BJ (cell line): Measurements from ENCODE around the gene MYH11. TPM values are rescaled to one million over a fixed set of nuclear protein-coding genes. Genes with fewer than 3 reads are reported as not detected.
"Not testable (repeated sequence)": the region's sequence is repeated elsewhere in the genome, so short reads cannot be mapped to it uniquely, and the experiment has no call there.

Experiments used
- CTCF ChIA-PET: fragments of 350-600 bp; formaldehyde crosslinking; extraction: SDS; loops from one replicate; lab custom pipeline; 2021; ENCODE audit warnings: antibody characterized with exemption, inconsistent platforms; lab: Yijun Ruan, JAX
- POLR2A ChIA-PET: fragments of 300-600 bp; sonication (Branson Sonifier 250); formaldehyde crosslinking; extraction: SDS; loops from one replicate; lab custom pipeline; 2021; ENCODE audit warnings: antibody characterized with exemption; lab: Charles Lee
- DNase-seq: peaks from one replicate; pipeline ENCODE4 v3.0.0-alpha.2; 2011; ENCODE audit warnings: low read depth
- H3K27me3 ChIP-seq: 2 replicates; pipeline ENCODE4 v1.6.0; 2011; ENCODE audit warnings: low read length; ENCODE audit not compliant: control insufficient read depth, insufficient read depth
- H3K36me3 ChIP-seq: 2 replicates; pipeline ENCODE4 v1.5.1; 2011; ENCODE audit warnings: low read length; ENCODE audit not compliant: control insufficient read depth, insufficient read depth
- H3K4me3 ChIP-seq: 2 replicates; pipeline ENCODE4 v1.5.1; 2011; ENCODE audit warnings: low read depth, mild to moderate bottlenecking, control low read depth, low read length
- polyA plus RNA-seq: library from polyadenylated mRNA; depleted of rRNA; stranded (reverse); fragments of >200 nt; gene quantifications from 2 replicates; pipeline ENCODE4 v1.2.3, GENCODE V29; 2011
- TF ChIP-seq, protein P1 (sequence below): IDR thresholded peaks from 2 replicates; pipeline ENCODE4 v1.5.1; 2011; ENCODE audit warnings: low read depth, mild to moderate bottlenecking, control low read depth, inconsistent platforms, low read length, moderate library complexity; ENCODE audit not compliant: insufficient read depth

MYH11 gene
- polyA plus RNA-seq, 1 experiment, result 0.27 TPM

DNA sequence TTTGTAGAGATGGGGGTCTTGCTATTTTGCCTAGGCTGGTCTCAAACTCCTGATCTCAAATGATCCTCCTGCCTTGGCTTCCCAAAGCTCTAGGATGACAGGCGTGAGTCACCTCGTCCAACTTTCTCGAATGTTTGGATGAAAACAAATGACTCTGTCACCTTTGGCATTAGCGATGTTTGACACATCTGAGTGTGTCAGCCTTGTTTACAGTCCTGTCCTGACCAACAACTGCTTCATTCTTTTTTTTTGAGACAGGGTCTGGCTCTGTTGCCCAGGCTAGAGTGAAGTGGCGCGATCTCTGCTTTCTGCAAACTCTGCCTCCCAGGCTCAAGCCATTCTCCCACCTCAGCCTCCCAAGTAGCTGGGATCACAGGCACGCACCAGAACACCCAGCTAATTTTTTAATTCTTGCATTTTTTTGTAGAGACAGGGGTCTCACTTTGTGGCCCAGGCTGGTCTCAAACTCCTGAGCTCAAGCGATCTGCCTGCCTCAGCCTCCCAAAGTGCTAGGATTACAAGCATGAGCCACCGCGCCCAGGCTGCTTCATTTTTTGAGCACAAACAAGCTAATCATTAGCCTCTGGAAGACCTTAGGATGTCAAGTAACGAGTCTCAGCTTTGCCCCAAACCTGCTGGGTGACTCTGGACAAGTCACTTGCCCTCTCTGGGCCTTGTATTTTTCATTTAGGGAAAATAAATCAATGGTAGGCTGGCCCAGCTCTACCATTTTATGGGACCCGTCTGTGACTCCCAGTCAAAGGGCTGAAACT is 7.4 kb downstream of the MYH11 start:
- CTCF ChIA-PET, result no interaction called here
- Histone ChIP-seq H3K27me3 (peaks cover 19% of the 10 kb centered on the region), H3K36me3 (no peaks in the 10 kb centered on the region), H3K4me3 (no peak overlapping the region)
- DNase-seq, result no peak
- POLR2A ChIA-PET, result no interaction called here
- TF ChIP-seq, protein P1, sequence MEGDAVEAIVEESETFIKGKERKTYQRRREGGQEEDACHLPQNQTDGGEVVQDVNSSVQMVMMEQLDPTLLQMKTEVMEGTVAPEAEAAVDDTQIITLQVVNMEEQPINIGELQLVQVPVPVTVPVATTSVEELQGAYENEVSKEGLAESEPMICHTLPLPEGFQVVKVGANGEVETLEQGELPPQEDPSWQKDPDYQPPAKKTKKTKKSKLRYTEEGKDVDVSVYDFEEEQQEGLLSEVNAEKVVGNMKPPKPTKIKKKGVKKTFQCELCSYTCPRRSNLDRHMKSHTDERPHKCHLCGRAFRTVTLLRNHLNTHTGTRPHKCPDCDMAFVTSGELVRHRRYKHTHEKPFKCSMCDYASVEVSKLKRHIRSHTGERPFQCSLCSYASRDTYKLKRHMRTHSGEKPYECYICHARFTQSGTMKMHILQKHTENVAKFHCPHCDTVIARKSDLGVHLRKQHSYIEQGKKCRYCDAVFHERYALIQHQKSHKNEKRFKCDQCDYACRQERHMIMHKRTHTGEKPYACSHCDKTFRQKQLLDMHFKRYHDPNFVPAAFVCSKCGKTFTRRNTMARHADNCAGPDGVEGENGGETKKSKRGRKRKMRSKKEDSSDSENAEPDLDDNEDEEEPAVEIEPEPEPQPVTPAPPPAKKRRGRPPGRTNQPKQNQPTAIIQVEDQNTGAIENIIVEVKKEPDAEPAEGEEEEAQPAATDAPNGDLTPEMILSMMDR, result no peak

DNA sequence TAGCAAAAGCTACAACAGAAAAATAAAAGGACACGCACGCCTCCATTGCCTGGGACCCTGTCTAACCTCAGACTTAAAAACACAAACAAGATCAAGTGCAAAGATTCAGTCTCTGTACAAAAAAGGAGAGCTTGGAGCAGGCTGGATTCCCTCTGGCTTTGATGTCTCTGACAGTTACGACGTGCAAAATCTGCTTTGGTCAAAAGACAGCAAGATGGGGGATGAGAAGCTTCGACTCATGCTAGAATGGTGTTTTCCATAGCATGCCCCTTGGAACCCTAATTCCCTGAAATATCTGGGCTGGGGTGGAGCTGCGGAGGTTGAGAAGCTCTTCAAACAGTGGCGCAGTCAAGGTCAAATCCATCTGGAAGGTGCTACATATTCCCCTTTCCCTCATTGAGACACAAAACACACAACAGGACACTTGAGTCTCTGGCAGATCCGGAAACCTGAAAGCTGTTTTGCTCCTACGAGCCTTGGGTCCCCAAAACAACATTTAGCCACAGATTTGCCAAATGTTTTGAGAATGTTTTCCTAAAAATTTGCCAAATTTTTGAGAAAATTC is 9.1 kb downstream of the MYH11 start:
- ChIA-PET POLR2A (no interaction called here), CTCF (interaction anchor here (0.9 to 1.3 kb wide), 3 partner anchors 16 to 27 kb away, joined by 3 read pairs; no protein-coding TSS in a partner anchor)

GRCh38 chr16:15846510-15846909 is 10.3 kb downstream of the MYH11 start:
- no peak for DNase-seq
- TF ChIP-seq, protein P1, result no peak
- POLR2A ChIA-PET, result no interaction called here
- peaks cover 12% of the 10 kb centered on the region for H3K27me3 ChIP-seq
- no peaks in the 10 kb centered on the region for H3K36me3 ChIP-seq
- H3K4me3 ChIP-seq, result no peak overlapping the region
- CTCF ChIA-PET, result no interaction called here

More for the DNA sequence above, 9.1 kb downstream of the MYH11 start:
- TF ChIP-seq, protein P1, result no peak
- Histone ChIP-seq H3K36me3 (no peaks in the 10 kb centered on the region), H3K27me3 (peaks cover 12% of the 10 kb centered on the region), H3K4me3 (no peak overlapping the region)
- no peak for DNase-seq

GRCh38 chr16:15843635-15844279 is 13.1 kb downstream of the MYH11 start:
- CTCF ChIA-PET, result interaction anchor here (0.6 to 2.4 kb wide), 4 partner anchors 13 to 115 kb away, joined by 3 to 15 read pairs (median 3); no protein-coding TSS in a partner anchor
- no peaks in the 10 kb centered on the region for H3K36me3 ChIP-seq
- POLR2A ChIA-PET, result no interaction called here
- no peak for DNase-seq
- peaks cover 8% of the 10 kb centered on the region for H3K27me3 ChIP-seq
- TF ChIP-seq, protein P1, result no peak
- H3K4me3 ChIP-seq, result no peak overlapping the region

DNA sequence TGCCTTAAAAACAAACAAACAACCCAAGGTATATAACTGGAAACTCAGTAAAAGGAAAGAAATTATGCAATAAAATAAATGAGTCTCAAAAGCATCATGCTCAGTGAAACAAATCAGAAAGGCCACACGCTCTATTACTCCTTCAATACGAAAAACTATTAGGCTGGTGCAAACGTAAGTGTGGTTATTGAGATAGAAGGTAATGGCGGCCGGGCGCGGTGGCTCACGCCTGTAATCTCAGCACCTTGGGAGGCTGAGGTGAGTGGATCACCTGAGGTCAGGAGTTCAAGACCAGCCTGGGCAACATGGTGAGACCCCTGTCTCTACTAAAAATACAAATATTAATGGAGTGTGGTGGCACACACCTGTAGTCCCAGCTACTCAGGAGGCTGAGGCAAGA is 17.6 kb downstream of the MYH11 start:
- H3K27me3 ChIP-seq, H3K4me3 ChIP-seq, CTCF ChIA-PET, POLR2A ChIA-PET, H3K36me3 ChIP-seq, DNase-seq: not testable (repeated sequence)
